Naive thymus-derived CD8-positive, alpha-beta T cell (primary cell): ENCODE data around the gene BTBD9. TPM values are rescaled to one million over a fixed set of nuclear protein-coding genes. Genes with fewer than 3 reads are reported as not detected.

Experiments
- ATAC-seq, 2 donors: fragments of 150-1000 bp; cut with Tn5 transposase in 1 of 2; sonication (Bioruptor Pico), chemical (Tn5 transposase) in 1 of 2; 1 replicate in 1 of 2; 2 replicates in 1 of 2; pipeline ENCODE4 v1.10.0; 2021; ENCODE audit warnings: mild to moderate bottlenecking in 2 of 2, moderate library complexity in 2 of 2
- POLR2A ChIA-PET: fragments of 350-600 bp; sonication (Branson Sonifier 250); formaldehyde crosslinking; loops from one replicate; lab custom pipeline; 2021; ENCODE audit warnings: antibody characterized with exemption; lab: Charles Lee
- DNase-seq, 10 donors: peaks; one replicate each; pipeline versions ENCODE4 v3.0.0 to v3.0.0-alpha.2; 2020 to 2022
- H3K27ac Mint-ChIP-seq, 10 donors: one replicate each; pipeline ENCODE4 v1.8.0; 2020 to 2022; ENCODE audit warnings: mild to moderate bottlenecking in 10 of 10, mixed read lengths in 10 of 10, moderate library complexity in 4 of 10, inconsistent platforms in 1 of 10
- H3K27me3 Mint-ChIP-seq, 5 donors: one replicate each; pipeline ENCODE4 v1.8.0; 2021 to 2022; ENCODE audit warnings: mixed read lengths in 5 of 5
- H3K36me3 Mint-ChIP-seq, 3 donors: one replicate each; pipeline ENCODE4 v1.8.0; 2020 to 2022; ENCODE audit warnings: mixed read lengths in 3 of 3, mild to moderate bottlenecking in 2 of 3, inconsistent platforms in 1 of 3
- H3K4me1 Mint-ChIP-seq, 4 donors: one replicate each; pipeline ENCODE4 v1.8.0; 2021 to 2022; ENCODE audit warnings: mixed read lengths in 4 of 4
- H3K4me3 Mint-ChIP-seq, 10 donors: one replicate each; pipeline ENCODE4 v1.8.0; 2020 to 2022; ENCODE audit warnings: mild to moderate bottlenecking in 10 of 10, mixed read lengths in 10 of 10, moderate library complexity in 6 of 10, inconsistent platforms in 1 of 10
- H3K9me3 Mint-ChIP-seq, 9 donors: one replicate each; pipeline ENCODE4 v1.8.0; 2020 to 2022; ENCODE audit warnings: mixed read lengths in 9 of 9, mild to moderate bottlenecking in 3 of 9, inconsistent platforms in 1 of 9, moderate library complexity in 1 of 9
- polyA plus RNA-seq, 3 donors: library from polyadenylated mRNA; unstranded; fragments of 300-500 nt; fragmentation: Illumina TruSeq; gene quantifications; one replicate each; pipeline ENCODE4 v1.2.3, GENCODE V29; 2021
- total RNA-seq, 8 experiments: library from RNA in 2 of 8; stranded (reverse) in 2 of 8; gene quantifications; one replicate each; pipeline ENCODE4 v1.2.3 and lab custom pipeline; 2021 to 2026

Gene BTBD9
- total and polyA plus RNA-seq, 5 experiments from 2014 or later, result 9.3 to 32.2 (median 10.6) TPM

GRCh38 chr6:38495922-38496635, 143.7 kb downstream of the BTBD9 start:
- peaks cover 0 to 4% (median 0%) of the 10 kb centered on the region in 4 donors for H3K4me1 Mint-ChIP-seq
- no peaks in the 10 kb centered on the region for H3K9me3 Mint-ChIP-seq
- H3K27ac Mint-ChIP-seq, result peak overlapping the region in 1 of 10 donors; percentile 77
- DNase-seq, result no peak
- POLR2A ChIA-PET, result no interaction called here
- no peaks in the 10 kb centered on the region for H3K27me3 Mint-ChIP-seq
- H3K4me3 Mint-ChIP-seq, result no peak overlapping the region
- ATAC-seq, result no peak
- no peaks in the 10 kb centered on the region for H3K36me3 Mint-ChIP-seq

DNA sequence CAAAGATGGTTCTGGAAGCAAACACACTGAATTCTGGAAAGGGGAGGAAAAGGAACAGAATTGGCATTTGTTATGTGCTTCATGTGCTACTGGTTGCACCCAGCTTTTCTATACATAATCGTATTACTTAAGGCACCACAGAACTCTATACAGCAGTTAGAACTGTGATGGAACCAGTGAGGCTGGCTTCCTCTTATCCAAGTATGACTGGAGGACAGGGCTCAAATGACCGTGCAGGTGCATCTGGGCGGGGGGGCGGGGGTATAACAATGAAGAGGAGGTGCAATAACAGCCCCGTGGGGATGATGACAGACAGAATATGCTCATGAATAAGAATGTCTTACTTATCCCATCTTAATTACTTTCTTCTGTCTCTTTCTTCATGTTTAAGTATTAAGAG, 144.2 kb downstream of the BTBD9 start:
- peaks cover 0 to 4% (median 0%) of the 10 kb centered on the region in 4 donors for H3K4me1 Mint-ChIP-seq
- DNase-seq (no peak), ATAC-seq (no peak)
- no peaks in the 10 kb centered on the region for H3K36me3 Mint-ChIP-seq
- H3K27ac Mint-ChIP-seq, result peak overlapping the region in 1 of 10 donors; percentile 48
- no peaks in the 10 kb centered on the region for H3K27me3 Mint-ChIP-seq
- POLR2A ChIA-PET, result no interaction called here
- no peak overlapping the region for H3K4me3 Mint-ChIP-seq
- no peaks in the 10 kb centered on the region for H3K9me3 Mint-ChIP-seq

DNA sequence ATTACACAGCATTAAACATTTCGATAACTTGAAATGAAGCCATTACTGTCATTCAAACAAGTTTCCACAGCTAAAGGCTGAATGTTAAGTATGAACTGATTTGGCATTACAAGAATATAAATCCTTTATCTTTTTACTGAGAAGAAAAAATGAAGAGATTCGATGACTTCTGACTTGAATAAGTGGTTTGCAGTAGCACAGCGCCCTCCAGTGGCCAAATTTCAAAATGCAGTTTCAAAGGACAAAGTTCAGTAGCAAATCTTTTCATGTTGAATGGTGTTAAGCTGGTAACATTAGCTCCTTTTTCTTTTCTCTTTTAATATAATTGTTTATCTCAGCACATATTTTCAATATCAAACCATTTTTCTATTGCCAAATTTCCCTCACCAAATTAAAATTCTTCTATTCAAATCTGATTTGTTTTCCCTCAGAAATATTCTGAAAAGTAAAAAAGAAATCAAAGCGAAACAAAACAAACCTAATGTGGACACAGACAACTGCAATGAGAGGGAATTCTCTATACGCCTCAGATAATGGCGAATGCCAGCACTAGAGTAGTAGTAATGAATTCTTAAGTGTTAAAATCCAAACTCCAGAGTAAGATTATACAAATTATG, 145.7 kb downstream of the BTBD9 start:
- DNase-seq, result peak; percentile 52 to 84 (median 73)
- Mint-ChIP-seq H3K4me1 (peaks cover 0 to 4% (median 0%) of the 10 kb centered on the region in 4 donors), H3K27ac (no peak overlapping the region), H3K27me3 (no peaks in the 10 kb centered on the region), H3K36me3 (peaks cover 0 to 5% (median 0%) of the 10 kb centered on the region in 3 donors), H3K9me3 (no peaks in the 10 kb centered on the region), H3K4me3 (no peak overlapping the region)
- POLR2A ChIA-PET, result no interaction called here
- ATAC-seq, result peak; percentile 33 to 50

- DNase-seq (no peak), ATAC-seq (no peak)
- peaks cover 0 to 4% (median 0%) of the 10 kb centered on the region in 4 donors for H3K4me1 Mint-ChIP-seq
- H3K27me3 Mint-ChIP-seq, result no peaks in the 10 kb centered on the region
- peaks cover 0 to 9% (median 5%) of the 10 kb centered on the region in 3 donors for H3K36me3 Mint-ChIP-seq
- no peak overlapping the region for H3K4me3 Mint-ChIP-seq
- no peaks in the 10 kb centered on the region for H3K9me3 Mint-ChIP-seq
- no peak overlapping the region for H3K27ac Mint-ChIP-seq
- POLR2A ChIA-PET, result no interaction called here
These were observed 147.7 kb downstream of the BTBD9 start for GRCh38 chr6:38492031-38492430.

- Mint-ChIP-seq H3K9me3 (no peaks in the 10 kb centered on the region), H3K27me3 (no peaks in the 10 kb centered on the region), H3K4me3 (no peak overlapping the region), H3K4me1 (peaks cover 0 to 4% (median 0%) of the 10 kb centered on the region in 4 donors), H3K36me3 (peaks cover 4 to 15% (median 9%) of the 10 kb centered on the region in 3 donors), H3K27ac (no peak overlapping the region)
- POLR2A ChIA-PET, result no interaction called here
- DNase-seq (no peak), ATAC-seq (no peak)
These were observed 149.8 kb downstream of the BTBD9 start for GRCh38 chr6:38489951-38490350.

DNA sequence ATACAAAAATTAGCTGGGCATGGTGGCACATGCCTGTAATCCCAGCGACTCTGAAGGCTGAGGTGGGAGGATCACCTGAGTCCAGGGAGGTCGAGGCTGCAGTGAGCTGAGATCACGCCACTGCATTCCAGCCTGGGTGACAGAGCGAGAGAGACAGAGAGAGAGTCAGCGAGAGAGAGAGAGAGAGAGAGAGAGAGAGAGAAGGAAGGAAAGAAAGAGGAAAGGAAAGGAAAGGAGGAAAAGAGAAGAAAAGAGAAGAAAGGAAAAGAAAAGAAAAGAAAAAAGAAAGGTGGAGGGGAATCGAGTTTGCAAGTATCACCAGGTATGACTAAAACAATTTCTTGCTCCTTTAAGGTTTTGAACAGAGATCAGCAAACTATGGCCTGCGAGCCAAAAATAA, 152.3 kb downstream of the BTBD9 start:
- Mint-ChIP-seq H3K4me1 (peaks cover 0 to 1% (median 0%) of the 10 kb centered on the region in 4 donors), H3K27me3 (no peaks in the 10 kb centered on the region), H3K4me3 (no peak overlapping the region), H3K36me3 (peaks cover 4 to 15% (median 11%) of the 10 kb centered on the region in 3 donors), H3K27ac (no peak overlapping the region), H3K9me3 (no peaks in the 10 kb centered on the region)
- ATAC-seq, result no peak
- DNase-seq, result no peak
- POLR2A ChIA-PET, result no interaction called here

DNA sequence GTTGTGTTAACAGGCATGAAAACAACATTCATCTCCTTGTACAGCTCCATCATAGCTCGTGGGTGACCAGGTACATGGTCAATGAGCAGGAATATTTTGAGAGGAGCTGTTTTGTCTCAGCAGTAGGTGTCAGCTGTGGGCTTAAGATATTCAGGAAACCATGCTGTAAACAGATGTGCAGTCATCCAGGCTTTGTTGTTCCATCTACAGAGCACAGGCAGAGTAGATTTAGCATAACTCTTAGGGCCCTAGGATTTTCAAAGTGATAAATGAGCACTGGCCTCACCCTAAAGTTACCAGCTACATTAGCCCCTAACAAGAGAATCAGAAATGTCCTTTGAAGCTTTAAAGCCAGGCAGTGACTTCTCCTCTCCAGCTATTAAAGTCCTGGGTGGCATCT, 154.2 kb downstream of the BTBD9 start:
- POLR2A ChIA-PET, result no interaction called here
- Mint-ChIP-seq H3K27me3 (no peaks in the 10 kb centered on the region), H3K9me3 (no peaks in the 10 kb centered on the region), H3K36me3 (peaks cover 4 to 15% (median 11%) of the 10 kb centered on the region in 3 donors), H3K27ac (no peak overlapping the region), H3K4me3 (no peak overlapping the region), H3K4me1 (peaks cover 0 to 1% (median 0%) of the 10 kb centered on the region in 4 donors)
- ATAC-seq (no peak), DNase-seq (no peak)

GRCh38 chr6:38484656-38485055, 155.1 kb downstream of the BTBD9 start:
- Mint-ChIP-seq H3K27ac (no peak overlapping the region), H3K4me1 (peaks cover 0 to 4% (median 0%) of the 10 kb centered on the region in 4 donors), H3K4me3 (no peak overlapping the region), H3K27me3 (no peaks in the 10 kb centered on the region), H3K36me3 (peaks cover 4 to 12% (median 11%) of the 10 kb centered on the region in 3 donors), H3K9me3 (no peaks in the 10 kb centered on the region)
- DNase-seq (no peak), ATAC-seq (no peak)
- POLR2A ChIA-PET, result no interaction called here

GRCh38 chr6:38483526-38483925, 156.2 kb downstream of the BTBD9 start:
- ATAC-seq (no peak), DNase-seq (no peak)
- no peaks in the 10 kb centered on the region for H3K9me3 Mint-ChIP-seq
- H3K4me1 Mint-ChIP-seq, result peaks cover under 1 to 7% (median 2%) of the 10 kb centered on the region in 4 donors
- POLR2A ChIA-PET, result no interaction called here
- H3K4me3 Mint-ChIP-seq, result no peak overlapping the region
- peaks cover 4 to 11% (median 10%) of the 10 kb centered on the region in 3 donors for H3K36me3 Mint-ChIP-seq
- H3K27me3 Mint-ChIP-seq, result no peaks in the 10 kb centered on the region
- no peak overlapping the region for H3K27ac Mint-ChIP-seq

DNA sequence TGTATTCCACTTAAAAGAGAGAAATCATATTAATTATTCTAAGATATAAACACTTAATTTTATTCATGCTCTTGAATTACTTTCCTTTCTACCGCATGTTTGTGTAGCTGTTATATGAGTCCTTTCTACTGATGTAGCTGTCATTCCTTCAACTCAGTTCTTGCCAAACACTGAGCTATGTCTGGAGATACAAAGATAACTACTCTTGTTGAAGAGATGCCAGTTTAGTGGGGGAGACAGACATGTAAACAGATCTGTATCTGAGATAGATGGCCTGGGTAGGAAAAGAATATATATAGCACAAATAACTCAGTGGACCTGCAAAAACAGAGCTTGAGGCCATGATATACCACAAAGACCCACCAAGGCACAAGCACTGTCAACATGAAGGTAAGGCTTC, 157.3 kb downstream of the BTBD9 start:
- Mint-ChIP-seq H3K36me3 (peaks cover 4 to 8% (median 6%) of the 10 kb centered on the region in 3 donors), H3K4me3 (no peak overlapping the region), H3K4me1 (peaks cover 2 to 15% (median 9%) of the 10 kb centered on the region in 4 donors), H3K27me3 (no peaks in the 10 kb centered on the region), H3K27ac (no peak overlapping the region), H3K9me3 (no peaks in the 10 kb centered on the region)
- POLR2A ChIA-PET, result no interaction called here
- ATAC-seq (no peak), DNase-seq (no peak)

DNA sequence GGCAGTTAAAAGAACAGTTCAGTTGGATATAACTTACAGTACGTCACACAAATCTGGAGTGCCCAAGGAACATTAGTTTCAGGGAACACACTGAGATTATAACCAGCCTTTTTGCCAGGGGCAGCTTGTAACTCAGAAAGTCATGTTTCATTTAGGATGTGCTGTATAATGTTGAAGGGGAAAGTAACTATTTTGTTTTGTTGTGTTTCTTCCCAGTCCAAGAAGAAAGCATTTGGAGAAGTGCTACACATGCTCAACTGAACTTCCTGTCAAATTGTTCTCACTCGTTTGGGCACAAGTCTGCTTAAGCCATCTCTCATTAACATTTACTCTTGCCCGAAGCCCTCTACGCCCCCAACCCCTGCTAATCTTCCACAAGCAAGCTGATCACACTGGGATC, 157.9 kb downstream of the BTBD9 start:
- Mint-ChIP-seq H3K9me3 (no peaks in the 10 kb centered on the region), H3K27ac (no peak overlapping the region), H3K4me3 (no peak overlapping the region), H3K27me3 (no peaks in the 10 kb centered on the region), H3K36me3 (peaks cover 4 to 6% (median 6%) of the 10 kb centered on the region in 3 donors), H3K4me1 (peaks cover 4 to 17% (median 9%) of the 10 kb centered on the region in 4 donors)
- ATAC-seq (no peak), DNase-seq (no peak)
- POLR2A ChIA-PET, result no interaction called here

DNA sequence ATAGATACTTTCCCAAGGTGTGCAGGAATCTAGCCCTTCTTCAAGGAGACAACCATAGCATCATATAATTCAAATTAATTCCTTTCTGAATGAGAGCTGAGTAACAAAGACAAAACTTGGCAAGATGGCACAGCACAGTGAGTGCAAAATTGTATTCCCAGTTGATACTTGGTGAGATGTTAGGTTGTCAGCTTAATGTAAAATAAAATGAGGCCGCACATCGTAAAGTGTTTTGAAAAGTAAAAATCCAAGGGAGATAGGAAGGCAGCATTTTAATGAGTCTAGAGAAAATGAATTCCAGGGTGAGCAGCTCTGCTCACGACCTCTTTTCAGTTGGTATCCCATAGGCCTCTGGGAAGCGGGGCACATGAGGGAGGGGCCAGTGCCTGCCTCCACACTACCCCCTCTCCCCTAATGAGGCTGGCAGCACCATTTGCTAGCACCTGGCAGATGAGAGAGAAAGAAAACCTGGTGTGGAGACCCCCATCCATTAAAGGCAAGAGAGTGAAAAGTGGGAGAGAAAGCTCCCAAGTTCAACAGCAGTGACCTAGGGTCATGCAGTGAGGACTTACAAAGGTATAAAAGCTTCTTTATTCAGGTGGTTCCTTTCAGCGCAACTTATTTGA, 158.4 kb downstream of the BTBD9 start:
- H3K36me3 Mint-ChIP-seq, result peaks cover 4 to 6% (median 5%) of the 10 kb centered on the region in 3 donors
- DNase-seq (no peak), ATAC-seq (no peak)
- peaks cover 5 to 19% (median 9%) of the 10 kb centered on the region in 4 donors for H3K4me1 Mint-ChIP-seq
- H3K9me3 Mint-ChIP-seq, result no peaks in the 10 kb centered on the region
- H3K27me3 Mint-ChIP-seq, result no peaks in the 10 kb centered on the region
- no peak overlapping the region for H3K27ac Mint-ChIP-seq
- no peak overlapping the region for H3K4me3 Mint-ChIP-seq
- POLR2A ChIA-PET, result no interaction called here

- ATAC-seq, result no peak
- DNase-seq, result no peak
- no peaks in the 10 kb centered on the region for H3K27me3 Mint-ChIP-seq
- POLR2A ChIA-PET, result no interaction called here
- no peak overlapping the region for H3K4me3 Mint-ChIP-seq
- no peaks in the 10 kb centered on the region for H3K9me3 Mint-ChIP-seq
- H3K4me1 Mint-ChIP-seq, result peaks cover 7 to 19% (median 10%) of the 10 kb centered on the region in 4 donors
- H3K36me3 Mint-ChIP-seq, result peaks cover 0 to 3% (median 2%) of the 10 kb centered on the region in 3 donors
- H3K27ac Mint-ChIP-seq, result no peak overlapping the region
These were observed 159.7 kb downstream of the BTBD9 start for GRCh38 chr6:38480036-38480435.
